Measurements from ENCODE around the gene GSTK1. TPM values are rescaled to one million over a fixed set of nuclear protein-coding genes. Genes with fewer than 3 reads are reported as not detected.
A peak's percentile ranks its signal among the peaks of the same experiment; 100 is the strongest.

Gene GSTK1
- total and polyA plus RNA-seq, 2 experiments from 2014 or later: 224 to 243 TPM

DNA sequence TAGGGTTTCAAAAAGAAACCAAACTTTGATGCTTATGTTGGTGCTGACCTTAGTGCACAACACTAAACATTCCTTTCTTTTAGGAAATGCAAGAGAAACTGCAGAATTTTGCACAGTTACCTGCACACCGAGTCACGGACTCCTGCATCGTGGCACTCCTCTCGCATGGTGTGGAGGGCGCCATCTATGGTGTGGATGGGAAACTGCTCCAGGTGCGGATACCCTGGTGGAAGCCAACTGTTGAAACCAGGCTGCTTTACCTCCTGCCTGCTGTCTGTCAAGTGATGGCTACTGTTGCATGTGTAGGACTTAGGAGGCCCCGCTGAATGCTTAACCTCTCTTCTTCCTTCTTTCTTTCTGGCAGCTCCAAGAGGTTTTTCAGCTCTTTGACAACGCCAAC is 36.6 kb downstream of the GSTK1 start:
- peak; percentile 42 for DNase-seq (ENCODE audit: low spot score)
- H2AFZ ChIP-seq: no peak overlapping the region
- H3K4me2 ChIP-seq: no peak overlapping the region
- H3K4me3 ChIP-seq: no peak overlapping the region
- H3K4me1 ChIP-seq (ENCODE audit: insufficient read depth): peaks cover 5% of the 10 kb centered on the region
- H4K20me1 ChIP-seq (ENCODE audit: insufficient read depth, poor library complexity, severe bottlenecking): no peaks in the 10 kb centered on the region
- H3K9me3 ChIP-seq (ENCODE audit: low read depth): no peaks in the 10 kb centered on the region
- H3K27ac ChIP-seq: no peak overlapping the region
- no peak for TF ChIP-seq EZH2 (IDR thresholded peaks at IDR 0.05; ENCODE audit: borderline replicate concordance)
- no peak for TF ChIP-seq EZH2phosphoT487 (IDR thresholded peaks at IDR 0.05; ENCODE audit: low read depth, severe bottlenecking, unreplicated experiment)
- TF ChIP-seq, protein P1, sequence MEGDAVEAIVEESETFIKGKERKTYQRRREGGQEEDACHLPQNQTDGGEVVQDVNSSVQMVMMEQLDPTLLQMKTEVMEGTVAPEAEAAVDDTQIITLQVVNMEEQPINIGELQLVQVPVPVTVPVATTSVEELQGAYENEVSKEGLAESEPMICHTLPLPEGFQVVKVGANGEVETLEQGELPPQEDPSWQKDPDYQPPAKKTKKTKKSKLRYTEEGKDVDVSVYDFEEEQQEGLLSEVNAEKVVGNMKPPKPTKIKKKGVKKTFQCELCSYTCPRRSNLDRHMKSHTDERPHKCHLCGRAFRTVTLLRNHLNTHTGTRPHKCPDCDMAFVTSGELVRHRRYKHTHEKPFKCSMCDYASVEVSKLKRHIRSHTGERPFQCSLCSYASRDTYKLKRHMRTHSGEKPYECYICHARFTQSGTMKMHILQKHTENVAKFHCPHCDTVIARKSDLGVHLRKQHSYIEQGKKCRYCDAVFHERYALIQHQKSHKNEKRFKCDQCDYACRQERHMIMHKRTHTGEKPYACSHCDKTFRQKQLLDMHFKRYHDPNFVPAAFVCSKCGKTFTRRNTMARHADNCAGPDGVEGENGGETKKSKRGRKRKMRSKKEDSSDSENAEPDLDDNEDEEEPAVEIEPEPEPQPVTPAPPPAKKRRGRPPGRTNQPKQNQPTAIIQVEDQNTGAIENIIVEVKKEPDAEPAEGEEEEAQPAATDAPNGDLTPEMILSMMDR (IDR thresholded peaks at IDR 0.05; ENCODE audit: poor library complexity): peak; percentile 42
- 85% methylated on average over 8 of the region's 8 CpGs for WGBS (ENCODE audit: low lambda C conversion rate, missing lambda C conversion rate)
- no peaks in the 10 kb centered on the region for H3K27me3 ChIP-seq
- H3K36me3 ChIP-seq (replicated peaks; ENCODE audit: insufficient read depth, low read depth): no peaks in the 10 kb centered on the region
- peaks cover 8% of the 10 kb centered on the region for H3K79me2 ChIP-seq
- no peaks in the 10 kb centered on the region for H3K9me2 ChIP-seq (replicated peaks; ENCODE audit: insufficient read depth)

DNA sequence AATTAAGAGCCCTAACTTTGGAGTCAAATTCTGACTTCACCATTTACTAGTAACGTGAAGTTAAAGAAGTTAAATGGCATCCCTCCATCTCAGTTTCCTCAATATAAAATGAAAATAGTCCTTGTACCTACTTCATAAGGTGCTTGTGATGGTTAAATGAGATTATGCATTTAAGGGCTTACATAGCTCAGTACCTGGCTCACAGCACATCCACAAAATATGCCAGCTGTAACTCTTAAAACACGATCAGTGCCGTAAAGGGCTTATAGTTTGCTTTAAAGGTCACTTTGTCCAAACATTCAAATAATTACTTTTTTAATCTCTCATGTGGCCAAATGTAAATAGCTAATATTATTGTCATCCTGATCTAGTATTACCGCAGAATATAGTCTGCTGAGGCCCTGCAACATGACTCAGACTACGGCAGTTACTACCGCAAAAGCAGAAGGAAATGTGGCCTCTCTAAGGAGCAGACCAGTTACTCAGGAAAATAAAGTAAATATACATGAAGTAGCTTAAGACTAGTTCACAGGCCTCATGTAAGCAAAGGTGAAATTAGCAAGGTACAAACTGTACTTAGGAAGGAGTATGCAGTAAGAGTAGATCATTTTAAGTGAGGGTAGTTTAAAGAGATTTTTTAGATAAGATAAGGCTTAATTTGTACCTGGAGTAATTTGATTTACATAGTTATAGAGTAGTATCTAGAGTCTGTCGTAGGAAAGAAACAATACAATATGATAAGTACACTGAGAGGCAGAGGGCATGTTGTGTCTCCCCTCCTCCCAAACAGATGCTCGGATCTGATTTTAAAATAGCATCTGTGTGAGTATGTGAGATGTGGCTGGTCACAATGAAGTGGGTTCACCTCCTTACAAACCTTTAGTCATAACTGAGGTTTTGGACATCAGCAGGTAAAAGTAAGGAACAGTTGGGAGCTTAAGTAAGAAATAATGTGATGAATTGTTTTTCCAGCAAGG is 38.0 kb downstream of the GSTK1 start:
- H3K4me1 ChIP-seq (ENCODE audit: insufficient read depth): peaks cover 3% of the 10 kb centered on the region
- peaks cover 8% of the 10 kb centered on the region for H3K79me2 ChIP-seq
- H2AFZ ChIP-seq: no peak overlapping the region
- H3K27ac ChIP-seq: peak overlapping the region; percentile 65
- H3K36me3 ChIP-seq (replicated peaks; ENCODE audit: insufficient read depth, low read depth): no peaks in the 10 kb centered on the region
- no peak overlapping the region for H3K4me3 ChIP-seq
- H4K20me1 ChIP-seq (ENCODE audit: insufficient read depth, poor library complexity, severe bottlenecking): no peaks in the 10 kb centered on the region
- WGBS (ENCODE audit: low lambda C conversion rate, missing lambda C conversion rate): 67% methylated on average over 8 of the region's 8 CpGs
- H3K9me3 ChIP-seq (ENCODE audit: low read depth): no peaks in the 10 kb centered on the region
- no peaks in the 10 kb centered on the region for H3K27me3 ChIP-seq
- no peaks in the 10 kb centered on the region for H3K9me2 ChIP-seq (replicated peaks; ENCODE audit: insufficient read depth)
- TF ChIP-seq EZH2phosphoT487 (IDR thresholded peaks at IDR 0.05; ENCODE audit: low read depth, severe bottlenecking, unreplicated experiment): no peak
- TF ChIP-seq EZH2 (IDR thresholded peaks at IDR 0.05; ENCODE audit: borderline replicate concordance): no peak
- TF ChIP-seq, protein P1 (IDR thresholded peaks at IDR 0.05; ENCODE audit: poor library complexity): no peak
- DNase-seq (ENCODE audit: low spot score): no peak
- H3K4me2 ChIP-seq: no peak overlapping the region

- Histone ChIP-seq H2AFZ (no peak overlapping the region), H3K4me1 (ENCODE audit: insufficient read depth) (no peaks in the 10 kb centered on the region), H3K36me3 (replicated peaks; ENCODE audit: insufficient read depth, low read depth) (no peaks in the 10 kb centered on the region), H3K79me2 (no peaks in the 10 kb centered on the region), H3K27me3 (no peaks in the 10 kb centered on the region), H3K27ac (no peak overlapping the region), H3K4me2 (no peak overlapping the region), H3K9me2 (replicated peaks; ENCODE audit: insufficient read depth) (no peaks in the 10 kb centered on the region), H3K9me3 (ENCODE audit: low read depth) (no peaks in the 10 kb centered on the region), H3K4me3 (no peak overlapping the region), H4K20me1 (ENCODE audit: insufficient read depth, poor library complexity, severe bottlenecking) (no peaks in the 10 kb centered on the region)
- TF ChIP-seq, protein P1 (IDR thresholded peaks at IDR 0.05; ENCODE audit: poor library complexity): no peak
- TF ChIP-seq EZH2phosphoT487 (IDR thresholded peaks at IDR 0.05; ENCODE audit: low read depth, severe bottlenecking, unreplicated experiment): no peak
- TF ChIP-seq EZH2 (IDR thresholded peaks at IDR 0.05; ENCODE audit: borderline replicate concordance): no peak
- no peak for DNase-seq (ENCODE audit: low spot score)
- 97% methylated on average over 10 of the region's 10 CpGs for WGBS (ENCODE audit: low lambda C conversion rate, missing lambda C conversion rate)
These were observed 40.5 kb downstream of the GSTK1 start for GRCh38 chr7:143303733-143304132.

Measured in hepatocyte (in vitro differentiated cells).